NCI-H226 (cell line): Measurements from ENCODE around the gene TOGARAM2.

Experiments
- DNase-seq: peaks from one replicate; pipeline ENCODE4 v3.0.0-alpha.2; 2015

Gene TOGARAM2

GRCh38 chr2:29024882-29025430 is 43.9 kb downstream of the TOGARAM2 start:
- DNase-seq: no peak

- no peak for DNase-seq
Observed at GRCh38 chr2:29025711-29026110, 44.6 kb downstream of the TOGARAM2 start.

- DNase-seq: no peak
Observed at GRCh38 chr2:29031046-29031445, 49.9 kb downstream of the TOGARAM2 start.

- no peak for DNase-seq
Observed at GRCh38 chr2:29032189-29032588, 51.1 kb downstream of the TOGARAM2 start.

DNA sequence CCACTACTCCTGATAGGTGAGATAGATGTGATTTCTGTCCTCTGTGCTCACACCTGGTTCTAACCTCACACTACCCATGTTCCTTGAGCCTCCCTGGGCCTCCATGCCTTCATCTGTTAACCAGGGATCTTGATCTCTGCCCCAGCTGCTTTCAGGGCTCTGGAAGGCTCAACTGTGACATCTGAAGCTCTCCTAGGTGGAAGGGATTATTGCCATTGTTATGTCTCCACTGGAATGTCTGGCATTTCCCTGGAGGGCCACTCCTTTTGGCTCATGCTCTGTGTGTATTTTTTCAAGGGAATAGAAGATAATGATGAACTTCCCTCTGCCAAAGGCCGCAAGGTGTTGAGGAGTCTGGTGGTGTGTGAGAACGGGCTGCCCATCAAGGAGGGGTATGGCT is 52.1 kb downstream of the TOGARAM2 start:
- peak; percentile 81 for DNase-seq

- no peak for DNase-seq
Observed at GRCh38 chr2:29033656-29034055, 52.6 kb downstream of the TOGARAM2 start.

DNA sequence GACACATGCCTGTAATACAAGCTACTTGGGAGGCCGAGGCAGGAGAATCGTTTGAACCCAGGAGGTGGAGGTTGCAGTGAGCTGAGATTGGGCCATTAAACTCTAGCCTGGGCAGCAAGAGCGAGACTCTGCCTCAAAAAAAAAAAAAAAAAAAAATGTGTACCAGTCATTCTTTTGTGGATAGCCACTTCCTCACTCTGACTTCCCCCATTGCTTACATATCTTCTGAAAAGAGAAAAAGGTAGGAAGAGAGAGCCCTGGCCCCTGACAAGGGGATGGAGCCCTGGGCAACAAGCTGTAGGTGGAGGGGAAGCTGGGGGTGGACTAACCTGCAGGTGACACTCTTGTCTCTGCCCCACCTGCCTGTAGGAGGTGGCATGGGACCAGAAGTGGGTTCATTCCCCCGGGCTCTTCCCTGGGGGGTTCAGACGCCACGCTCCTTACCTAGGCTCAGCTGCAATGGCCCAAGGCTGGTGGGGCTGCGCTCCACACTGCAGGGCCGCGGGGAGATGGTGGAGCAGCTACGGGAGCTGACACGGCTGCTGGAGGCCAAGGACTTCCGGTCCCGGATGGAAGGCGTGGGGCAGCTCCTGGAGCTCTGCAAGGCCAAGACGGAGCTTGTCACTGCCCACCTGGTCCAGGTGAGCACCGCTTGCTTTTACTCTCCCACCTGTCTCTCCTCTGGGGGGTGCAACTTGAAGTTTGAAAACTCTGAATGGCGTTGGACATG is 54.1 kb downstream of the TOGARAM2 start:
- DNase-seq: no peak

DNA sequence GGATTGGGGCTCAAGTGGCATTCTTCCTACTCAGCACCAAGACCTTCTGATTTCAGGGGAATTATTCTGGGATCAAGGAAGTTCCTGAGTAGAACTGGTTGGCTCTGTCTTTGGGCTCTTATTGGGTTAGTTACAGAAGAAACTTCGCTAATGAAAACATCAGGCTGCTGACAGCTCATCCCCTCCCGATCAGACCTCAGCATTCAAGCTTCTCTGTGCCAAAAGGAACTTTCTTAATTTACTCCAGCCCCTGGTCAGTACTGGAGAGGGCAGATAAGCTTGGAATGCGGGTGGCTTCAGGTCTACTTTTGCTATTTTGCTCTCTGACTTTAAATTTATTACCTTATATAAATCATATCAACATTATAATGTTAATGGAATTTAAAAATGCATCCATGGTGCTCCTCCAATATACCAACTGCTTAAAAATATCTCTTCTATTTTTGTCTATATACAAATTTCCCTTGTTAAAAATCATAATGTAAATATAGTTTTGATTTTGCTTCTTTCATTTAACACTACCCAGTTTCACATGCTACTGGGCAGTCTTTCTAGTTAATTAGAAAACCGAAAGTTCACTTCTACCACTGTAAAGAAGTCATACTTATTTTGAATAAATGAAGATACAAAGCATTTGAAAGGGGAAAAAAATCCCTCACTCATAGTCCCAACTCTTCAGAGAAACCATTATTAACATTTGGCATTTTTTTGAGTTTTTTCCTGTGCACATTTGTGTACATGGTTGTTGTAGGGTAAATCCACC is 58.8 kb downstream of the TOGARAM2 start:
- DNase-seq: peak; percentile 40

GRCh38 chr2:29040552-29040951 is 59.5 kb downstream of the TOGARAM2 start:
- no peak for DNase-seq

DNA sequence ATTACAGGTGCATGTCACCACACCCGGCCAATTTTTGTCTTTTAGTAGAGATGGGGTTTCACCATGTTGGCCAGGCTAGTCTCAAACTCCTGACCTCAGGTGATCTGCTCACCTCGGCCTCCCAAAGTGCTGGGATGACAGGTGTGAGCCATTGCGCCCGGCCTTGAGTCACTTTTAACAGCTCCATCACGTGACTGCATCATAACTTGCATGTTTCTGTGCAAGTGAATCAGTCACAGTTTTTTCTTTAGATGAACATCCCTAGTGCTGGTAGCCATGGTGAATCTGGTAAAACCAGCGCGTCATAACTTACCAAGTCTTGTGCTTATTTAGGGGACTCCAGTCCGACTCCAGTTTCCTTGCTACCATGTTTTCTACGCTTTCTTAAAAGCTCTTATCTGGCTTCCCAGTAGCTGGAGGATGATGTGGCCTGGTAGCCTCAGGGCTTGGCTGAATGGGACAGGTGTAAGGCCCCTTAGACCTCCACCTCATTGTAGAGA is 60.1 kb downstream of the TOGARAM2 start:
- DNase-seq: no peak

DNA sequence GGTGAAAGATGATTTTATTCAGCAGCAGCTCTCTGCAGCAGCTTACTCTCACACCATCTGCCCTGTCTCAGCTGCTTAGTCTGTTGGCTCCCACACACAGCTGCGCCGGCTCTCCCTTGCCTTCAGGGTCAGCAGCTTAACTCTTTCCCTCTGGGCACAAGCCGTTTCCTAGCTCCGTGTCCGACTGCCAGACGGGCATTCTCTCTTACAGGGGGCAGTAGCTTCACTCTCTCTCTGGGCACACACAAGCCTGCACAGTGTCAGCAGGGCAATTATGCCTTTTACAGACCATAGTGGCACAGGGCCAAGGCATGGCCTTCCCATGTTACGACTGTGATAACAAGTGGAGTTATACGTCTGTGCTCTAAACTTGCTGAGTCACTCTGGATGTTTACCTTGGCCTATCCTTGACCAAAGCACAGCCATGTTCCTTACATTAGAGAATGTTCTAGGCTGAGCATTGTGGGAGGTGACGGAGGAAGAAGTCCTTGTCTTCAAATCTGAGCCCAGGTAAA is 61.5 kb downstream of the TOGARAM2 start:
- DNase-seq: no peak

GRCh38 chr2:29044459-29044858 is 63.4 kb downstream of the TOGARAM2 start:
- DNase-seq: no peak

DNA sequence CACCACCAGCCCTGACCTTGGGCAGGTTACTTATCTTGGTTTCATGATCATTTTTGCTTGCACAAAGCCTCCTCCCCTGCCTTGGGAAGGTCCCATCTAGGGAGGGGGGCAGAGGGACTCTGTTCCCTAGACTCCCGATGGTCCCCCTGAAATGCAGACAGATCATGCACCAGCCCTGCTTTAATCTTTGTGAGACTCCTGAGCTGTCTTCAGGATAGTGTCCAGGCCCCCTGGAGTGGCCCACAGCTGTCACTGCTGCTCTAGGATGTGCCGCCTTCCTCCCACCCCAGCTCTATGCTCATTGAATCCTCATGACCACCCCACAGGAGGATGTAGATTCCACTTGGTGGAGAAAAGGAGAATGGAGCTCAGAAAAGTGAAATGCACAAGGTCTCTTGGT is 65.2 kb downstream of the TOGARAM2 start:
- DNase-seq: no peak

GRCh38 chr2:29047083-29047845 is 66.2 kb downstream of the TOGARAM2 start:
- DNase-seq: no peak

DNA sequence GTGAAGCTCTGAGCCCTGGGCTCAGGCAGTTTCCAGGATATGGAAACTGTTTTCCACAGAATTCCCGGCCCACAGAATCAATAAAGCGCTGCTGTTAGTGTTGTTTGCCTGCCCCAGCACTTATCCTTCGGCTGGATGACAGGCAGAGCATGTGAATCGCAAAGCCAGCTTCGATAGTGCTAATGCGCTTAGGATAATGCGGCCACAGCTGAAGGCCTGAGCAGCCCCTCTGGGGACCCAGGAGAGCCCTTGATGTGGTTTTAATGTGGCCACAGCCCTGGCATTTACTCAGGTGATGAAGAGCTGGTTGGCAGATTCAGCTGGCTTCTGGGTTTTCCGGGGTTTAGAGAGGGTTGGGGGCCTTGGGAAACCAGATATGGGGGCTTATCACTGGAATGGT is 69.5 kb downstream of the TOGARAM2 start:
- DNase-seq: no peak

- no peak for DNase-seq
Observed at GRCh38 chr2:29051730-29052129, 70.6 kb downstream of the TOGARAM2 start.

GRCh38 chr2:29052807-29053206 is 71.7 kb downstream of the TOGARAM2 start:
- DNase-seq: no peak

GRCh38 chr2:29053223-29053622 is 72.1 kb downstream of the TOGARAM2 start:
- peak; percentile 12 for DNase-seq

DNA sequence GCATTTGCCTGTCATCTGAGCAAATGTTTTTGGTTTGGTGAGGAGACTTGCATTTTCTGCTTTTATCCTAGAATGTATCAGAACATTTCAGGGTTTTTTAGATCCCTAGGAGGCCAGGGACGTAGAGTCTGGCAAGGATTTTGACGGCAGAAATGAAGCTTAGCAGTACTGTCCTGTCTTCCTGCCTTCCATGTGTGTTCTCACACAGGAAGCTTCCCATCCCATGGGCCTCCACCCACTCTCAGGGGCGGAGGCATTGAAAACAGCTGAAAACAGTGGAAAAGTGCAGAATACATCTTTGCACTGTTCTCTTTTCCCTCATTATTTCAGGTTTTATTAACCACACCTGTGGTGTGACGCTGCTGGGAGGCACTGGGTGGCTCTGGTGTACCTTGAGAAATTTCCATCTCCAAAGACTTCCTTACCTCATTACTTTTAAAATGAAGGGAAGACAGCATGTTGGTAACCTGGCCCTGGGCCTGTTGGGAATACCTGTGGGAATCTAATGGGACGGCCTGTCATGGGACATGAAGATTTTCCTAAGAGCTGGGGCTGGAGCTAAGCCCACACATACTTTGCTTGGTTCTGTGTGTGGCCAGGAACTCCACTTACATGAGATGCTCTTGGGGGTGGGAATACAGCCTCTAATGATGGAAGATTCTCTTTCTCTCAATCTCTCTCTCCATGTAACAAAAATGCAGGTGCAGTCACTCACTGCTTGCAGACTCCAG is 72.7 kb downstream of the TOGARAM2 start:
- DNase-seq: peak; percentile 33

GRCh38 chr2:29054430-29054829 is 73.3 kb downstream of the TOGARAM2 start:
- DNase-seq: peak; percentile 65

DNA sequence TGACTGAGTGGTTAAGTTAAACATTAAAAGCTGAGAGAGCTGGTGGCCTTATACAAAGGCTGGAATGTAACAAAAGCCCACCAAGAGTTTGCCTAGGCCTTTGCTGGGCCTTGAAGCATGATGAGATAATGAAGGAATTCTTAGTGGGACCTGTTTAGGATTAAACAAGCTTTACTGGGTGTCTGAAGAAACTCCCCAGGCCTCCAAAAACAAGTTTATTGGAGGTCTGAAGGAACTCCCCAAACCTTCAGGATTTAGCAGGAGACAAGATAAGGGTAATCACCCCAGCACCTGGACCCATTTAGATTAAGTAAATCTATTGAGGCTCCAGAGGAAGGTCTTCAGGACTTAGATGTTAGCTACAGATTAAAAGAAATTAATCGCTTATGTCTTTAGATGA is 74.5 kb downstream of the TOGARAM2 start:
- DNase-seq: no peak

- no peak for DNase-seq
Observed at GRCh38 chr2:29056452-29056851, 75.4 kb downstream of the TOGARAM2 start.
